Measurements from ENCODE around the gene NCAN. TPM values are rescaled to one million over a fixed set of nuclear protein-coding genes. Genes with fewer than 3 reads are reported as not detected.

Gene NCAN
- under 1 TPM in 1 of 4 donors, not detected in 3; 0.21 TPM for total RNA-seq

- H3K27ac ChIP-seq: no peak within 1 kb of the TSS
- no peak within 1 kb of the TSS for H3K4me3 ChIP-seq
- no peak for TF ChIP-seq POLR2A (IDR thresholded peaks at IDR 0.05)
- TF ChIP-seq, protein P1, sequence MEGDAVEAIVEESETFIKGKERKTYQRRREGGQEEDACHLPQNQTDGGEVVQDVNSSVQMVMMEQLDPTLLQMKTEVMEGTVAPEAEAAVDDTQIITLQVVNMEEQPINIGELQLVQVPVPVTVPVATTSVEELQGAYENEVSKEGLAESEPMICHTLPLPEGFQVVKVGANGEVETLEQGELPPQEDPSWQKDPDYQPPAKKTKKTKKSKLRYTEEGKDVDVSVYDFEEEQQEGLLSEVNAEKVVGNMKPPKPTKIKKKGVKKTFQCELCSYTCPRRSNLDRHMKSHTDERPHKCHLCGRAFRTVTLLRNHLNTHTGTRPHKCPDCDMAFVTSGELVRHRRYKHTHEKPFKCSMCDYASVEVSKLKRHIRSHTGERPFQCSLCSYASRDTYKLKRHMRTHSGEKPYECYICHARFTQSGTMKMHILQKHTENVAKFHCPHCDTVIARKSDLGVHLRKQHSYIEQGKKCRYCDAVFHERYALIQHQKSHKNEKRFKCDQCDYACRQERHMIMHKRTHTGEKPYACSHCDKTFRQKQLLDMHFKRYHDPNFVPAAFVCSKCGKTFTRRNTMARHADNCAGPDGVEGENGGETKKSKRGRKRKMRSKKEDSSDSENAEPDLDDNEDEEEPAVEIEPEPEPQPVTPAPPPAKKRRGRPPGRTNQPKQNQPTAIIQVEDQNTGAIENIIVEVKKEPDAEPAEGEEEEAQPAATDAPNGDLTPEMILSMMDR (IDR thresholded peaks at IDR 0.05): no peak
- intact Hi-C loops (cut with DNase I; ENCODE audit: low total_unique reads): no loop called here
- H3K36me3 ChIP-seq: no peaks in the 10 kb centered on the region
- H3K4me1 ChIP-seq: no peaks in the 10 kb centered on the region
- H3K27me3 ChIP-seq: peaks cover 0 to 21% of the 10 kb centered on the region in 2 donors
- no peaks in the 10 kb centered on the region for H3K9me3 ChIP-seq
- no peak for DNase-seq
Measured at GRCh38 chr19:19211499-19212420, at the start of gene NCAN. TSS of gene NCAN (plus strand) at chr19:19211958. CDS start at chr19:19216954, 4,996 bp downstream.

DNA sequence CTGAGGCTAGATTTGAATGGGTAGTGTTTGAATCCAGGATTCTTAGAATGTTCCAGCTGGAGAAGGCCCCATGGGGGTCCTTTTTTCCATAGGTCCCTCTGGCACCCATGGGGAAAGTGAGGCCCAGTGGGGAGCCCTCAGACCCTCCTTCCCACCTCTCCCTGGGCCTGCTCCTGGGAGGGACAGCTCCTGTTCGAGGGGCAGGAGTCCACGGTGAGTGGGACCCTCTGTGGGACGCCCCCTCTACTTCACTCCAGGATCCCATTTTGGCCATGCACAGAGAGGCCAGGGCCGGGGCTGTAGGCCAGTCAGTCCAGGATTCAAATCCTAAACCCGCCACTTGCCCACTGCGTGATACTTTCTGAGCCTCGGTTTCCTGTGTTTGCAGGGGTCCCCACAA, 49.3 kb upstream of the NCAN start:
- TF ChIP-seq, protein P1 (IDR thresholded peaks at IDR 0.05): no peak
- no peak for TF ChIP-seq POLR2A (IDR thresholded peaks at IDR 0.05)
- Histone ChIP-seq H3K27me3 (no peaks in the 10 kb centered on the region), H3K9me3 (no peaks in the 10 kb centered on the region), H3K4me3 (no peak overlapping the region), H3K27ac (no peak overlapping the region), H3K36me3 (no peaks in the 10 kb centered on the region), H3K4me1 (no peaks in the 10 kb centered on the region)
- no peak for DNase-seq
- intact Hi-C loops (cut with DNase I; ENCODE audit: low total_unique reads): no loop called here

DNA sequence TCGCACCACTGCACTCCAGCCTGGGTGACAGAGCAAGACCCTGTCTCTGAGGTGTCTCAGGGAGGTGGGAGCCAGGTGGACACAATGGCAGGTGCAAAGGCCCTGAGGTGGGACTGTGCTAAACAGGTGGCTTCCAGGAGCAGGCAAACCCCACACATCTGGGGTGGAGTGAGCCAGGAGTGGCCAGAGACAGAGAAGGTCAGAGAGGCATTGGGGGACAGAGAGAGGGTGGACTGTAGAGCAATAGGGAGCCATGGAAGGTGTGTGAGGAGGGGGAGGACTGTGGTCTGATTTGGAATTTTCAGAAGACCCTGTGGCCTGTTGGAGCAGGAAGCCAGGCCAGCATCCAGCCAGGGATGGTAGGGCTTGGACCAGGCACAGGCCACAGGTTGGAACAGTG, 46.4 kb upstream of the NCAN start:
- no peaks in the 10 kb centered on the region for H3K36me3 ChIP-seq
- no peaks in the 10 kb centered on the region for H3K9me3 ChIP-seq
- no peak for TF ChIP-seq POLR2A (IDR thresholded peaks at IDR 0.05)
- TF ChIP-seq, protein P1 (IDR thresholded peaks at IDR 0.05): no peak
- no peak overlapping the region for H3K4me3 ChIP-seq
- H3K27me3 ChIP-seq: no peaks in the 10 kb centered on the region
- peaks cover 0 to 5% of the 10 kb centered on the region in 2 donors for H3K4me1 ChIP-seq
- no peak for DNase-seq
- H3K27ac ChIP-seq: no peak overlapping the region
- intact Hi-C loops (cut with DNase I; ENCODE audit: low total_unique reads): no loop called here

DNA sequence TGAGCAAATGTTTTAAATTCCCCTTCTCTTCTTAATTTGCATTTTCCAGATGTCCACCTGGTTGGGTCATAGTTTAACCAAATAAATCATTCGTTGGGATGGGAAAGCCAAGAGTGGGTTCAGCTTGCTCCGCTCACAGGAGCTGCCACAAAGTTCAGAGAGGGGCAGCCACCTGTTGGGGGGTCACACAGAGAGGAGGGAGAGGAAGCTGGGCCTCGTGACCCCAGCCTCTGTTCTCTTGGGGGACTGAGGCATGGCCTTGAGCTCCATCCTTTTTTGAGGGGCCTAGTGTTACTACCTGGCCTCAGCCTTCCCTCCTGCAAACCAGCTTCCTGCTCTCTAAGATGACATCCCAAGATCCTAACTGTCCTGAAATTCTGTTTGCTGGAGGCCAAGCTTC, 44.1 kb upstream of the NCAN start:
- H3K36me3 ChIP-seq: no peaks in the 10 kb centered on the region
- no peak for TF ChIP-seq POLR2A (IDR thresholded peaks at IDR 0.05)
- TF ChIP-seq, protein P1 (IDR thresholded peaks at IDR 0.05): no peak
- intact Hi-C loops (cut with DNase I; ENCODE audit: low total_unique reads): no loop called here
- no peak overlapping the region for H3K27ac ChIP-seq
- H3K9me3 ChIP-seq: no peaks in the 10 kb centered on the region
- H3K4me1 ChIP-seq: peaks cover 0 to 6% of the 10 kb centered on the region in 2 donors
- DNase-seq: no peak
- no peak overlapping the region for H3K4me3 ChIP-seq
- no peaks in the 10 kb centered on the region for H3K27me3 ChIP-seq
